Tibial nerve (tissue), 4 donors: Measurements from ENCODE around the gene ESYT2. TPM values are rescaled to one million over a fixed set of nuclear protein-coding genes. Genes with fewer than 3 reads are reported as not detected.

Source experiments
- DNase-seq, 2 donors: peaks; one replicate each; pipeline ENCODE4 v3.0.0-alpha.2; 2019; ENCODE audit warnings: low spot score in 2 of 2
- H3K27ac ChIP-seq, 4 donors: fragments of 200-600 bp; sonication (generic) in 3 of 4; one replicate each; pipeline ENCODE4 v1.5.1; 2017 to 2019; ENCODE audit warnings: mild to moderate bottlenecking in 1 of 4
- H3K27me3 ChIP-seq, 2 donors: fragments of 200-600 bp; sonication (generic) in 1 of 2; one replicate each; pipeline versions ENCODE4 v1.5.1 to v1.6.0; 2017 to 2019
- H3K36me3 ChIP-seq, 3 donors: fragments of 200-600 bp; sonication (generic); one replicate each; pipeline ENCODE4 v1.5.1; 2018 to 2019
- H3K4me1 ChIP-seq, 4 donors: fragments of 200-600 bp; sonication (generic) in 3 of 4; one replicate each; pipeline ENCODE4 v1.5.1; 2017 to 2019
- H3K4me3 ChIP-seq, 4 donors: fragments of 200-600 bp; sonication (generic) in 3 of 4; one replicate each; pipeline ENCODE4 v1.5.1; 2017 to 2019; ENCODE audit warnings: mild to moderate bottlenecking in 1 of 4, moderate library complexity in 1 of 4
- H3K9me3 ChIP-seq, 4 donors: fragments of 200-600 bp; sonication (generic) in 3 of 4; one replicate each; pipeline ENCODE4 v1.5.1; 2017 to 2019
- CTCF ChIP-seq, 5 experiments: fragments of 200-600 bp in 3 of 5; fragments of 450-650 bp in 2 of 5; sonication (generic) in 3 of 5; IDR thresholded peaks; one replicate each; pipeline ENCODE4 v1.5.1; 2016 to 2019; ENCODE audit warnings: antibody characterized with exemption in 5 of 5, mild to moderate bottlenecking in 3 of 5, moderate library complexity in 2 of 5
- EP300 ChIP-seq, 2 donors: sonication (generic); formaldehyde crosslinking; IDR thresholded peaks; one replicate each; pipeline ENCODE4 v1.6.1; 2017; ENCODE audit warnings: antibody characterized with exemption in 2 of 2, mild to moderate bottlenecking in 1 of 2
- POLR2A ChIP-seq, 2 donors: fragments of 450-650 bp; IDR thresholded peaks; one replicate each; pipeline ENCODE4 v1.6.1; 2017; ENCODE audit warnings: antibody characterized with exemption in 2 of 2, mild to moderate bottlenecking in 2 of 2, moderate library complexity in 2 of 2
- WGBS, 2 donors: methylation state at CpG; one replicate each; pipeline ENCODE4 v1.1.5; 2018; 5-methylcytosine and 5-hydroxymethylcytosine counted together
- total RNA-seq, 4 donors: library from RNA; depleted of rRNA; stranded (reverse); fragments of >200 nt; gene quantifications; one replicate each; pipeline ENCODE4 v1.1.0, GENCODE V29; 2016

Gene ESYT2
- total RNA-seq, 4 donors from 2014 or later = 91.0 to 124 (median 114) TPM

- Histone ChIP-seq H3K27ac (peak overlapping the region in 1 of 4 donors; percentile 66), H3K9me3 (no peaks in the 10 kb centered on the region), H3K4me3 (no peak overlapping the region), H3K36me3 (no peaks in the 10 kb centered on the region), H3K4me1 (peaks cover 0 to 46% (median 18%) of the 10 kb centered on the region in 4 donors), H3K27me3 (no peaks in the 10 kb centered on the region)
- WGBS, 2 donors = 96% methylated on average over 1 of the region's 1 CpG
- DNase-seq = no peak
- TF ChIP-seq CTCF (IDR thresholded peaks at IDR 0.05) (no peak), POLR2A (IDR thresholded peaks at IDR 0.05) (no peak), EP300 (IDR thresholded peaks at IDR 0.05) (no peak)
Measured at GRCh38 chr7:158860394-158860793, 31.1 kb upstream of the ESYT2 start.

DNA sequence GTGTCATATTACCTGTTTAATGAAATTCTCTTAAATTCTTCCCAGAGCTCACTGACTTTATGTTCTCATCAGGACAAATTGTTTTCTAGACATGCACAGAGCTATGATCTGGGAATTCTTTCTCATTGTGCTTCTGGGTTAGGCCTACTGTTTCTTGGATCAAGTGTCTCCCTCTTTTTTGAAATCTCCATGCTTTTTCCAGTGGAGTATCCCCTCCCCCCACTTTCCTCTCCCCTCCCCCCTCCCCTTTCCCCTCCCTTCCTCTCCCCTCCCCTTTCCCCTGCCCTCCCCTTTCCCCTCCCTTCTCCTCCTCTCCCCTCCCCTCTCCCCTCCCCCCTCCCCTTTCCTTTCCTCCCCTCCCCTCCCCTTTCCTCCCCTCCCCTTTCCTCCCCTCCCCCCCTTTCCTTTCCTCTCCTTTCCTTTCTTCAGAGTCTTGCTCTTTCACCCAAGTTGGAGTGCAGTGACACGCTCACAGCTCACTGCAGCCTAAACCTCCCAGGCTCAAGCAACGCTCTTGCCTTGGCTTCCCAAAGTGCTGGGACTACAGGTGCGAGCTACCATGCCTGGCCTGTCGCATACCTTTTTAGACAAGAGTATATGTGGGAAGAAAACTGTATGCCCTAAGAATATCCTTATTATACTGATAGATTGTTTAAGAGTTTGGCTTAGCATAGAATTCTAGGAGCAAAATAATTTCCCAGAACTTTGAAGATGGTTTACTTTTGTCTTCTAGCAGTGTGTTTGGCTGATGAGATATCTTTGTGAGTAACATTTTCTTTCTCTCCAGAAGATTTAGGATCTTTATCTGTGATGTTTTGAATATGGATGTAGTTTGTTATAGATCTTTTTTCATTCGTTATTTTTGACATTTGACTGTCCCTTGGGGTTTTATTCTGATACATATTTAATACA lies 29.5 kb upstream of the ESYT2 start:
- Histone ChIP-seq H3K27ac (peak overlapping the region in 2 of 4 donors; percentile 46 to 66), H3K27me3 (no peaks in the 10 kb centered on the region), H3K36me3 (no peaks in the 10 kb centered on the region), H3K4me1 (peaks cover 0 to 32% (median 8%) of the 10 kb centered on the region in 4 donors), H3K9me3 (no peaks in the 10 kb centered on the region), H3K4me3 (no peak overlapping the region)
- TF ChIP-seq EP300 (IDR thresholded peaks at IDR 0.05) (no peak), POLR2A (IDR thresholded peaks at IDR 0.05) (no peak), CTCF (IDR thresholded peaks at IDR 0.05) (no peak)
- WGBS, 2 donors = 56 to 68% methylated on average over 4 to 5 of the region's 5 CpGs
- no peak for DNase-seq

DNA sequence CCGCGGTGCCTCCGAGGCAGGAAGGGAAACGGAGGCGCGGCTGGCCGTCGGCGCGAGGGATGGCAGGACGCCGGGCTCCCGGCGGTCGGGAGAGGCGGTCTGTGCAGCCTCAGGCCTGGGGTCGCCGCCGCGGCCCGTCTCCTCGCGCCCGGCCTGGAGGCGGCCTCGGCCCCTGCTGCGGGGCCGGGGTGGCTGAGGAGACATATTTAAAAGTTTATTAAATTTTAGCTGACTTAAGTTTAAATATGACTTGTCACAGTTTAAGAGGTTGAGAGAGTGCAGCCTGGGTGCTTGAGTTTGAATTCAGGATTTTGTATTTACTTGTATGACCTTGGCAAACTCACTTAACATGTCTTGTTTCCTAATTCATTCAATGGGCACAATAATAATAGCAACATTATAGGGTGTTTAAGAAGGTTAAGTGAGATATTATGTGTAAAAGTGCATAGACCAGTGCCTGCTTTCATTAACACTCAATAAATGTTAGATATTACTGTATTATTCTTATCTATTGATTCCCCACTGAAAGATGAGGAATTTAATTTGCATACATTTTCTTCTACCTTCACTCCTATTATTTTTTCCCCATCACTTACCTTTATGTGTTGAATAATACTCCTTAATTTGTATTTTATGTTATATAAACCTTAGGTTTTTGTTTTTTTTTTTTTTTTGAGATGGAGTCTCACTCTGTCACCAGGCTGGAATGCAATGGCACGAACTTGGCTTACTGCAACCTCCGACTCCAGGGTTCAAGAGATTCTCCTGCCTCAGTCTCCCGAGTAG lies 27.8 kb upstream of the ESYT2 start:
- DNase-seq = no peak
- H3K4me3 ChIP-seq = peak overlapping the region; percentile 52 to 100 (median 96)
- no peaks in the 10 kb centered on the region for H3K36me3 ChIP-seq
- no peak for TF ChIP-seq CTCF (IDR thresholded peaks at IDR 0.05)
- no peak for TF ChIP-seq EP300 (IDR thresholded peaks at IDR 0.05)
- TF ChIP-seq POLR2A (IDR thresholded peaks at IDR 0.05) = no peak
- 5 to 11% methylated on average over 12 to 31 of the region's 31 CpGs for WGBS, 2 donors
- peaks cover 0 to 32% (median 8%) of the 10 kb centered on the region in 4 donors for H3K4me1 ChIP-seq
- no peaks in the 10 kb centered on the region for H3K27me3 ChIP-seq
- no peaks in the 10 kb centered on the region for H3K9me3 ChIP-seq
- peak overlapping the region; percentile 79 to 91 (median 84) for H3K27ac ChIP-seq

- 83 to 90% methylated on average over 7 of the region's 7 CpGs for WGBS, 2 donors
- Histone ChIP-seq H3K4me3 (no peak overlapping the region), H3K27me3 (no peaks in the 10 kb centered on the region), H3K27ac (no peak overlapping the region), H3K4me1 (peaks cover 0 to 32% (median 8%) of the 10 kb centered on the region in 4 donors), H3K9me3 (no peaks in the 10 kb centered on the region), H3K36me3 (no peaks in the 10 kb centered on the region)
- TF ChIP-seq POLR2A (IDR thresholded peaks at IDR 0.05) = no peak
- no peak for TF ChIP-seq EP300 (IDR thresholded peaks at IDR 0.05)
- TF ChIP-seq CTCF (IDR thresholded peaks at IDR 0.05) = no peak
- DNase-seq = no peak
Measured at GRCh38 chr7:158854681-158855081, 25.4 kb upstream of the ESYT2 start.
